ENCODE data around the gene CRADD.

Gene CRADD

DNA sequence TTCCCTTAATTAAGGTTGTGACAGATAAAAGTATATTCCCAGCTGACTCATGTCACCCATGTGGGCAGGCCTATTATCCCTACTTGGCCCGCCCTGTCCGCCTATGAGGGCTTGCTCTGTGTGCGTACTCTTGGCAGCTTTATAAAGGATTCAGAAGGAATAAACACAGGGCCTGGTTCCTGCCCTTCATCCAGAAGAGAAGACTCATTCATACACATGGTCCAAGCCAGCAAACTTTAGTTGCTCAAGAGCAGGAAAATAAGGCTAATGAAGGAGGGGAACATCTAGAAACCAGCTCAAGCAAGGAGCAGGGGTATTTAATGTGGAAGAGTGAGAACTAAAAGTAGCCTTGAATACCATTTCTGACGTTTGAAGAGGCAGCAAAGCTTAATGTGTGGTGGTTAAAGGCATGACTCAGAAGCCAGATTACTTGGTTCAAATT lies 141.9 kb downstream of the CRADD start:
- no peak for DNase-seq

GRCh38 chr12:93823616-93824391 lies 146.6 kb downstream of the CRADD start:
- no peak for DNase-seq

DNA sequence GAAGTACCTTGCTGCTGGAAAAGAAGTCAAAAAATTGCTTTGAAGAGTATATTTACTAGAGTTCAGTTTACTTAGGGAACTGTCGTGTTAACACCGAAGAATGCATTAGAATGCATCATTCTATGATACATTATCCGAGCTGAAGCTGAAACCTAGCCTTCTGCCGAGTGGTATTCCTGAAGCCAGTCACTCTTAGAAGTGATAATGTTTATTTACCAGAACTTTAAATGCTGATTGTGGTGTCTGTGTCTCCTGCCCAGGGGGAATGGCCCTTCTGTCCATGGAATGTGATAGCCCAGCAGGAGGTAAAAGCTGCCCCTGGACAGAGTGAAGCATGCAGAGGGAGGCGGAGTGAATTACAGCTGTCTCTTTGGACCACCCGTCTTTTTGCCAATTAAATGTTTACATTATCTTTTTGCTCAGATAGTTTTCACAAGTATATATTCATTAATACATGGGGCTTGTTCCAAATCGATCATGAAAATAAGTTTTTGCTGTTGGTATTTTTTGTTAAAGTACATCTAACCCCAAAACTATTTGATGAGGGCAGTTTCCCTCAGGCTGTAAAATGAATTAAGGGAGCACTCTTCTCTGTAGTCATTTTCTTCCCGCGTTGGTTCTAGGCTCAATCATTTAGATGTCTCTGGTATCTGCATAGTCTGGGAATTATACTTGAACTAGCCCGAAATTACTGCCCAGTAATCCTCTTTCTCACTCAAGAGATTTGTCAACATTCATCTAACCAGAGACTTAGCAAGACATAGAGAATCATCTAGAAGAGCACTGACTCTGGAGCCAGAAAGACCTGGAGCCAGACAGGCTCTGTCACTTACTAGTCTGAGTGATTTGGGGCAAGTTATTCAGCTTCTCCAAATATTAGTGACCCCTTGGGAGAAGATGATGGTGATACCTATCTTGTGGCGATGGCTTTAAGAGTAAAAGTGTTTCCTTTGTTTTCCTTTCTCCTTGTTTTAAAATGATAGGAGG lies 147.6 kb downstream of the CRADD start:
- DNase-seq = no peak

- no peak for DNase-seq
These were observed 148.3 kb downstream of the CRADD start for GRCh38 chr12:93825501-93825888.

- no peak for DNase-seq
These were observed 148.9 kb downstream of the CRADD start for GRCh38 chr12:93825931-93826555.

- DNase-seq = no peak
These were observed 150.0 kb downstream of the CRADD start for GRCh38 chr12:93827179-93827578.

GRCh38 chr12:93827669-93828068 lies 150.5 kb downstream of the CRADD start:
- DNase-seq = no peak

GRCh38 chr12:93829016-93829415 lies 151.8 kb downstream of the CRADD start:
- no peak for DNase-seq

GRCh38 chr12:93831374-93831773 lies 154.2 kb downstream of the CRADD start:
- no peak for DNase-seq

DNA sequence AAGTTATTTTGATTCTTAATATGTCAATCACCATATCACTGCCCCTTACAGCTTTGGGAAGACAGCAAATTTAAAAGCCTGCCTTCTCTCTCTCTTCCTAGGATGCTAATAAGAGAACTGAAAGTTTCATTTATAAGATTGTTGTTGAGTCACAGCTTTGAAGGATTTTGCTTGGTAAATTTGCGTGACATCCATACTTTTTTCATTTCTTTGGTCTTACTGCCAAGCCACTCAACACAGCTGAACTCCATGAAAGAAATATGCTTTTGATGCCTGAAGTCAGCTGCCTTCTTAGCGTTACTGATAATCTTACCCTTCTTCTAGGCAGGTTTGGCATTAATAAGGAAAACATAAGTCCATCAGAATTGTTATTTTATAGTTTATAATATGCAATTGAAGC lies 155.0 kb downstream of the CRADD start:
- DNase-seq = no peak

DNA sequence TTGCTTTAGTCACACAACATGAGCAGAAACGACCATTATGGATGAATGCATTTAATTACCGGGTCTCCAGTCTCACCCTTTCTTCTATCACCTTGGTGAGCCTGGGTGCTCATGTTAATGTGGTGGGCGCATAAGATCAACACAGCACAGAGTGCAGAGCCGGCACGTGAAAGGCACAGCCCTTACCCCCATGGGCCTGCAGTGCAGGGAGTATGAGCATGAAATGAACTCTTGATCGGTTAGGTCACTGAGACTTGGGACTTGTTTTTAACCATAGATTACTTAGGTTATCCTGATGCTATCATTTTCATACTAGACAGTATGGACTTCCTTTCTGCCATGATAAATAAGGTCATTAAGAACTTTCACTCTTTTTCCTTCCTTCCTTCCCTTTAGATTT lies 156.8 kb downstream of the CRADD start:
- DNase-seq = no peak

GRCh38 chr12:93836620-93837260 lies 159.6 kb downstream of the CRADD start:
- no peak for DNase-seq

DNA sequence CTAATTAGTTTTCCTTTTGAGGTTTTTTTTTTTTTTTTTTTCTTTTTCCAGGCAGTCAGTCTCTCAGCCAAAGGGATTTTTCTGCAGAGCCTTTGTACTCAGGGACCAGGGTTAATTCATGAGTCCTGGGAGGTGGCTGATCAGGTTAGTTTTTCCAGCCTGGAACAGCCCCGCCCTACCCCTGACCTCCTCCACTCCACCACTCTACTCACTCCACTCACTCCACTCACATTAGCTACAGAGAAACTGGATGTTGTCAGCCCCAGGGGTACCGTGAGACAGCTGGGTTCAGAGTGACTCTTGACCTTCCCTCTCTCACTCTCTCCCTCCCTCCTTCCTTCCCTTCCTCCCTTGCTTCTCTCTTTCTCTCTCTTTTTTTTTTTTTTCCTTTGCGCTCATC lies 161.0 kb downstream of the CRADD start:
- no peak for DNase-seq

GRCh38 chr12:93839064-93839463 lies 161.9 kb downstream of the CRADD start:
- no peak for DNase-seq

GRCh38 chr12:93841671-93842070 lies 164.5 kb downstream of the CRADD start:
- DNase-seq = no peak

GRCh38 chr12:93844164-93844784 lies 167.1 kb downstream of the CRADD start:
- no peak for DNase-seq

GRCh38 chr12:93846936-93847516 lies 169.9 kb downstream of the CRADD start:
- DNase-seq = no peak

- no peak for DNase-seq
These were observed 170.6 kb downstream of the CRADD start for GRCh38 chr12:93847517-93848474.

DNA sequence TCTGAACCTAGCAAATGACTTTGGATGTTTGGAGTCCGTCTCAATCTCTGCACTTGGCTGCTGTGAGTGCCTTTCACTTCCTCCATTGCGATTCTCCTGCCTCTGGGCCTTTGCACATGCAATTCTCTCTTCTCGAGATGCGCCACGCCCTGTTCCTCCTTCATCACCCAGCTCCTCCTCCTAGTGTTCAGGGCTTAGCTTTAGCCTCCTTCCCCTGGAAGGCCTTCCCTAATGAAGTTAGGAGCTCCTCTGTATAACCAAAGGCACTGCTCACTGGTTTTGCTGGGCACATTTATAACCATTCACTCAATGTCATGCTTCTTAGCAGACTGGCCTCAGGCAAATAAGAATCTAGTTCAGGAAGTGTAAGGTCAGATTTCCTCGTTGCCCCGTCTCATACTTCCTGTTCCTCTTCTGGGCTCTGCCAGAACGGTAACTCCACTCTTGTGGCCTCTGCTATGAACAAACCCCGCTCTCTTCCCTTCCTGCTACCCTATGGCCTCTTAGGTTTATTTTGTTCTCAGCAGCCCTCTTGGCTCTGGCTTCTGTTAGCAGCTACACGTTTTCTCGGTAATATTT lies 171.4 kb downstream of the CRADD start:
- DNase-seq = no peak

DNA sequence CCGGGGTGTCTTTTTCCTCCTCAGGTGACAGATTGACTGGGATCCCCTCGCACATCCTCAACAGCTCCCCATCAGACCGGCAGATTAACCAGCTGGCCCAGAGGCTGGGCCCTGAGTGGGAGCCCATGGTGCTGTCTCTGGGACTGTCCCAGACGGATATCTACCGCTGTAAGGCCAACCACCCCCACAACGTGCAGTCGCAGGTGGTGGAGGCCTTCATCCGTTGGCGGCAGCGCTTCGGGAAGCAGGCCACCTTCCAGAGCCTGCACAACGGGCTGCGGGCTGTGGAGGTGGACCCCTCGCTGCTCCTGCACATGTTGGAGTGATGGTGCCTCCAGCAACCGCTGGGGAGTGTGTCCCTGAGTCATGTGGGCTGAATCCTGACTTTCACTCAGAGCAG lies 172.8 kb downstream of the CRADD start:
- no peak for DNase-seq
